Right kidney (tissue), 1 donor: ENCODE results near the gene RAB18.
"Not testable (repeated sequence)": the region's sequence is repeated elsewhere in the genome, so short reads cannot be mapped to it uniquely, and the experiment has no call there.

Experiments used
- DNase-seq: peaks from one replicate; pipeline ENCODE4 v3.0.0-alpha.2; 2016

The RAB18 gene

GRCh38 chr10:27542812-27543211 is 38.7 kb downstream of the RAB18 start:
- no peak for DNase-seq

GRCh38 chr10:27547047-27547446 is 42.9 kb downstream of the RAB18 start:
- DNase-seq: no peak

- no peak for DNase-seq
Observed at GRCh38 chr10:27547482-27547881, 43.4 kb downstream of the RAB18 start.

GRCh38 chr10:27550823-27551222 is 46.7 kb downstream of the RAB18 start:
- DNase-seq: no peak

GRCh38 chr10:27558612-27559020 is 54.5 kb downstream of the RAB18 start:
- DNase-seq: peak; percentile 38

- DNase-seq: no peak
Observed at GRCh38 chr10:27561334-27561733, 57.2 kb downstream of the RAB18 start.

- no peak for DNase-seq
Observed at GRCh38 chr10:27564398-27564797, 60.3 kb downstream of the RAB18 start.

- no peak for DNase-seq
Observed at GRCh38 chr10:27564880-27565279, 60.8 kb downstream of the RAB18 start.

- DNase-seq: no peak
Observed at GRCh38 chr10:27568196-27569175, 64.4 kb downstream of the RAB18 start.

GRCh38 chr10:27569946-27570345 is 65.8 kb downstream of the RAB18 start:
- DNase-seq: no peak

GRCh38 chr10:27577038-27577437 is 72.9 kb downstream of the RAB18 start:
- DNase-seq: not testable (repeated sequence)

- DNase-seq: no peak
Observed at GRCh38 chr10:27578316-27578715, 74.2 kb downstream of the RAB18 start.

GRCh38 chr10:27581225-27581624 is 77.1 kb downstream of the RAB18 start:
- DNase-seq: no peak

GRCh38 chr10:27584302-27584701 is 80.2 kb downstream of the RAB18 start:
- no peak for DNase-seq
